ENCODE results near the gene TMEM185B. TPM values are rescaled to one million over a fixed set of nuclear protein-coding genes. Genes with fewer than 3 reads are reported as not detected.
A peak's percentile ranks its signal among the peaks of the same experiment; 100 is the strongest.

TMEM185B gene
- total RNA-seq, 1 donor: 41.7 TPM

- TF ChIP-seq, protein P1, sequence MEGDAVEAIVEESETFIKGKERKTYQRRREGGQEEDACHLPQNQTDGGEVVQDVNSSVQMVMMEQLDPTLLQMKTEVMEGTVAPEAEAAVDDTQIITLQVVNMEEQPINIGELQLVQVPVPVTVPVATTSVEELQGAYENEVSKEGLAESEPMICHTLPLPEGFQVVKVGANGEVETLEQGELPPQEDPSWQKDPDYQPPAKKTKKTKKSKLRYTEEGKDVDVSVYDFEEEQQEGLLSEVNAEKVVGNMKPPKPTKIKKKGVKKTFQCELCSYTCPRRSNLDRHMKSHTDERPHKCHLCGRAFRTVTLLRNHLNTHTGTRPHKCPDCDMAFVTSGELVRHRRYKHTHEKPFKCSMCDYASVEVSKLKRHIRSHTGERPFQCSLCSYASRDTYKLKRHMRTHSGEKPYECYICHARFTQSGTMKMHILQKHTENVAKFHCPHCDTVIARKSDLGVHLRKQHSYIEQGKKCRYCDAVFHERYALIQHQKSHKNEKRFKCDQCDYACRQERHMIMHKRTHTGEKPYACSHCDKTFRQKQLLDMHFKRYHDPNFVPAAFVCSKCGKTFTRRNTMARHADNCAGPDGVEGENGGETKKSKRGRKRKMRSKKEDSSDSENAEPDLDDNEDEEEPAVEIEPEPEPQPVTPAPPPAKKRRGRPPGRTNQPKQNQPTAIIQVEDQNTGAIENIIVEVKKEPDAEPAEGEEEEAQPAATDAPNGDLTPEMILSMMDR (IDR thresholded peaks at IDR 0.05; ENCODE audit: insufficient read depth, low read length): no peak
- H3K4me3 ChIP-seq (ENCODE audit: low read depth, low read length): no peak overlapping the region
- no peak for DNase-seq (ENCODE audit: low read depth)
Observed at GRCh38 chr2:120244656-120245519, 21.7 kb upstream of the TMEM185B start.

DNA sequence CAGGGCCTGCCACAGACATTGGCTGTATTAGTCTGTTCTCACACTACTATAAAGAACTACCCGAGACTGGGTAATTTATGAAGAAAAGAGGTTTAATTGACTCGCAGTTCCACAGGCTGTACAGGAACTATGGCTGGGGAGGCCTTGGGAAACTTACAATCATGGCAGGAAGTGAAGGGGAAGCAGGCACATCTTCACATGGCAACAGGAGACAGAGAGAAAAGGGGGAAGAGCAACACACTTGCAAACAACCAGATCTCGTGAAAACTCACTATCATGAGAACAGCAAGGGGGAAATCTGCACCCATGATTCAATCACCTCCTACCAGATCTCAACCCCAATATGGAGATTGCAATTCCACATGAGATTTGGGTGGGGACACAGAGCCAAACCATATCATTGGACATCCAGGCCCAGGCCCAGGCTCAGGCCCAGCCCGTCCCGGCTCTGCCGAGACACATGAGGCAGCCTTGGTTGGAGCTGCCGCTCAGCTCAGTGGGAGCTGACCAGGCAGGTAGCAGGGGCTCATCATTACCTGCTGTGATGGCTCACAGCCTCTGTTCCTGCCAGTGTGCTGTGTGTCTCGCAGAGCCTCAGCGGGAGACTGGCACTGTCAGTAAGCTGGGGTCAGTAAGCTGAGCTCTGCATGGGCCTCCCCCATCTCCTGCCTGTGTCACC, 20.8 kb upstream of the TMEM185B start:
- no peak overlapping the region for H3K4me3 ChIP-seq (ENCODE audit: low read depth, low read length)
- no peak for DNase-seq (ENCODE audit: low read depth)
- TF ChIP-seq, protein P1 (IDR thresholded peaks at IDR 0.05; ENCODE audit: insufficient read depth, low read length): no peak

DNA sequence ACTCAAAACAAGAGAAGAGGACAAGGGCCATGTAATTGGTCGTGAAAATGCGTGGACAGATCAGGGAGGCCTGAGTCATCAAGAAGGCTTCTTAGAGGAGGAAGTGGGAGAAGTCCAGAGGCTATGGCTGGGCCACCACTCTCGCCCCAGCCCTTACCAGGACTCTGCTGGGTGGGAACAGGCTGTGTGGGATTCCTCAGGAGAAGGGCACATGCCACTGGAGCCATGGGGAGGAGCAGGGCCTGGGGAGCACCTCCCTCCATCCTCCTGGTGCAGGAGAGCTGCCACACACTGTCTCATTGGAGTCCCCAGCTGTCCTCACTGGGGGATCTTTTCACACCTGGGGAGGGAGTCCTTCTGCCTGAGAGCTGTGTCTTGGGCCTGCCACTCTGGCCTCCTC, 20.0 kb upstream of the TMEM185B start:
- DNase-seq (ENCODE audit: low read depth): no peak
- TF ChIP-seq, protein P1 (IDR thresholded peaks at IDR 0.05; ENCODE audit: insufficient read depth, low read length): no peak

DNA sequence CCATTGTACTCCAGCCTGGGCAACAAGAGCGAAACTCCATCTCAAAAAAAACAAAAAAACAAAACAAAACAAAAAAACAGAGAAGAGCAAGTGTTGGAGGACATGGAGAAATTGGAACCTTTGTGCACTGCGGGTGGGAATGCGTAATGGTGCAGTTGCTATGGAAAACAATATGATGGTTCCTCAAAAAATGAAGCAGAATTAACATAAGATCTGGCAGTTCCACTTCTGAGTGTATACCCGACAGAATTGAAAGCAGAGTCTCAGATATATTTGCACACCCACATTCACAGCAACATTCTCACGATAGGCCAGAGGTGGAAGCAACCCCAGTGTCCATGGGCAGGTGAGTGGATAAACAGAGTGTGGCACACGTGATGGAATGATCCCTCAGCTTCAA, 18.5 kb upstream of the TMEM185B start:
- TF ChIP-seq, protein P1 (IDR thresholded peaks at IDR 0.05; ENCODE audit: insufficient read depth, low read length): no peak
- H3K4me3 ChIP-seq (ENCODE audit: low read depth, low read length): no peak overlapping the region
- no peak for DNase-seq (ENCODE audit: low read depth)

More for the DNA sequence above, 20.0 kb upstream of the TMEM185B start:
- H3K4me3 ChIP-seq (ENCODE audit: low read depth, low read length): no peak overlapping the region

DNA sequence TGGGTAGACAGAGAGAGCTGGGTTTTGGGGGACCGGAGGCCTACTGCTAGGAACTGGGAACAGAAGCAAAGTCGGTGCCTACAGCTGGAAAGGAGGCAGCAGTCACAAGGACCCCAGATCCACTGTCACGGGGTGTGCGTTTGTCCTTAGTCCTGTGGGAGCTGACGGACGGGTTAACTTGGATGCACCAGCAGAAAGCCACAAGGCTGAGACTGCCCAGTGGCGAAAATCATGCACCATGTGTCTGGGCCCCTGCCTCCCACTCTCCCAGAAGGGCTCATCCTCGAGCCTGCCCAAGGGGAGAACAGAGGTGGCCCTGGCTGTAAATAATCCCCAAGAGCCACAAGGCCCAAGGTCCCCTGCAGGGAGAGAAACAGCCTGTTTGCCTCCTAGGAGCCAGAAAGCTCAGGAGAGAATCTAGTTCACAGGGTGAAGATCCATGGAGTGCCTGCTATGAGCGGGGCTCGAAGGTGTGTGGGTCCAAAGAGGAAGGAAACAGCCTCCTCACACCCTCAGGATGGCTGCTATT, 17.8 kb upstream of the TMEM185B start:
- TF ChIP-seq, protein P1 (IDR thresholded peaks at IDR 0.05; ENCODE audit: insufficient read depth, low read length): no peak
- no peak for DNase-seq (ENCODE audit: low read depth)
- no peak overlapping the region for H3K4me3 ChIP-seq (ENCODE audit: low read depth, low read length)

GRCh38 chr2:120239488-120240287, 16.5 kb upstream of the TMEM185B start:
- peak overlapping the region; percentile 5 for H3K4me3 ChIP-seq (ENCODE audit: low read depth, low read length)
- peak; percentile 89 for DNase-seq (ENCODE audit: low read depth)

More at GRCh38 chr2:120239488-120240287, 16.5 kb upstream of the TMEM185B start:
- TF ChIP-seq, protein P1 (IDR thresholded peaks at IDR 0.05; ENCODE audit: insufficient read depth, low read length): no peak
